ENCODE measurements around the gene ORC3.
A peak's percentile ranks its signal among the peaks of the same experiment; 100 is the strongest.
"Not testable (repeated sequence)": the region's sequence is repeated elsewhere in the genome, so short reads cannot be mapped to it uniquely, and the experiment has no call there.

The ORC3 gene

DNA sequence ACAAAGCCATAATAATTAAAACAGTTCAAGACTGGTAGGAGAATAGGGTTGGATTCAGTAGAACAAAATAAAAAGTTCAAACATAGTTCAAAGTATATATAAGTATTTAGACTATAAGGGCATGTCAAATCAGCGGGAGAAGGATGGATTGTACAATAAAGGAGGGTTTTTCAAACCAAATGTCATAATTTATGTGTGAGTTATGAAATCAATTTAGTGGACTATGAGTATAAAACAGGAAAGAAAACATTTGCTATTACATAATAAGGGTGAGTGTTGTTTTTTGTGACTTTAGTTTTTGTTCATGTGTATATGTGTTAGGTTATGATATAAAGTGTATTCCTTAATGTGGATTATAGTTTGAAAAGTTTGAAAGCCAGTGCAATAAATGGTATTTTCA is 10.6 kb downstream of the ORC3 start:
- DNase-seq (ENCODE audit: low spot score) = no peak

GRCh38 chr6:87606199-87606598 is 16.3 kb downstream of the ORC3 start:
- DNase-seq (ENCODE audit: low spot score) = no peak

DNA sequence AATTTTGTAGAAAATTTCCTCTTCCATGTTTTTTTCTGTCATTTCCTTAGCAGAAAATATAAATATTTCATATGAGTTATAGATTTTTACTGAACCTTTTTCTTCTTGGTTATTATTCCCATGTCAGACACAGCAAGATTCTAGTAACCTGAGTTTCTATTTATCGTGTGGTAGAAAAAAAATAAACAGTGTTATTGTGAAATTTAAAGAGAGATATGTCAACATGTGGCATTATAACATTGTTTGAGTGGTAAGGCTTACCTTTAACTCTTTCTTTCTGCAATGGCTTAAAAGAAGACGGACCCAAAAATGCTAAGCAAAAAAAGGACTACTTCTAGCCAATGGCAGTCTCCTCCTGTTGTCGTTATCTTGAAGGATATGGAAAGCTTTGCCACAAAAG is 18.9 kb downstream of the ORC3 start:
- DNase-seq (ENCODE audit: low spot score) = no peak

DNA sequence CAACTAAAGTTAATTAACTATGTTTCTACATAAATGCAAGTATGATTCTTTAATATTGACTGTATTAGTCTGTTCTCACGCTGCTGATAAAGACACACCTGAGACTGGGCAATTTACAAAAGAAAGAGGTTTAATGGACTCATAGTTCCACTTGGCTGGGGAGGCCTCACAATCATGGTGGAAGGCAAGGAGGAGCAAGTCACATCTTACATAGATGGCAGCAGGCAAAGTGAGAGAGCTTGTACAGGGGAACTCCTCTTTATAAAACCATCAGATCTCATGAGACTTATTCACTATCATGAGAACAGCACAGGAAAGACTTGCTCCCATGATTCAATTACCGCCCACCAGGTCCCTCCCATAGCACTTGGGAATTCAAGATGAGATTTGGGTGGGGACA is 23.1 kb downstream of the ORC3 start:
- not testable (repeated sequence) for DNase-seq (ENCODE audit: low spot score)

DNA sequence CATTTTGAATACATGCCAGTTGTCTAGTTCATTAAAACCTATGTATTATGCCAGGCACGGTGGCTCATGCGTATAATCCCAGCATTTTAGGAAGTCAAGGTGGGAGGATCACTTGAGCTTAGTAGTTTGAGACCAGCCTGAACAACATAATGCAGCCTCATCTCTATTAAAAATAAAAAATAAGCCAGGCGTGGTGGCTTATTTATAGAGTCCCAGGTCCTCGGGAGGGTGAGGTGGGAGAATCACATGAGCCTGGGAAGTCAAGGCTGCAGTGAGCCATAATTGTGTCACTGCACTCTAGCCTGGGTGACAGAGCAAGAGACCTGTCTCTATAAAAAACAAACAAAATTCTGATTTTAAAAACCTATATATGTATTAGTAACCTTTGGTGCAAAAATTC is 27.5 kb downstream of the ORC3 start:
- DNase-seq (ENCODE audit: low spot score) = no peak

DNA sequence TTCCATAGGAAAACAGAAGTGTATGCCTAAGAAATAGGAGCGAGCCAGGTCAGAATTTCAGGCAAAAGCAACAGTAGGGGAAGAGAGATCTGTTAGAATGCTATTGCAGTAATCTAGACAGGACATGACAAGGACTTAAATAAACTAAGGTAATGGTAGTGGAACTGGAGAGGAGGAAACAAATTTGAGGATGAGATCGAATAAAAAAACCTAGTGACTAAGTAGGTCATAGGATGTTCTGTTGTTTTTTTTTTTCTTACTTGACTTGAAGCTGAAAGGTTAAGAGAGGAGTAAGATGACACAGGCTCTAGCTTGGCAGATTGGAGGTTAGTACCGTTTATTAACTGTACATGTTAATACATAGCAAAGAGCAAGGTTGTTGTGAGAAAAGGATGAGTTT is 28.6 kb downstream of the ORC3 start:
- DNase-seq (ENCODE audit: low spot score) = no peak

DNA sequence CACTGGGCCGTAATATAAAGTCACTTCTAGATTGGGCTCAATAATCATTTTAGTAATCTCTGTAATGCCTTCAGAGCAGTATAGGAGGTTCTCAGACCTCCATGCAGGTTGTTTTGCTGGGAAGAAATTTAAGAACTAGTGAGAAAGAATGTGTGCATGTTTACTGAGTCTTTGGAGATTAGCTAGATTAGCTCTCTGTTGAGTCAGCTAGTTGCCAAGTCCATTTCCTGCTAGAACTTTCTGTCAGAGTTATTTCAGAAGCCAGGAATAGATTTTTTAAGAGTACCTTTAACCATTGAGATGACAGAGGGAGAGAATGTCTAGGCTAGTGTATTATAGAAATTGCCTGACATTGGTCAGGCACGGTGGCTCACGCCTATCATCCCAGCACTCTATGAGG is 33.3 kb downstream of the ORC3 start:
- DNase-seq (ENCODE audit: low spot score) = no peak

- no peak for DNase-seq (ENCODE audit: low spot score)
Measured at GRCh38 chr6:87628424-87628823, 38.5 kb downstream of the ORC3 start.

DNA sequence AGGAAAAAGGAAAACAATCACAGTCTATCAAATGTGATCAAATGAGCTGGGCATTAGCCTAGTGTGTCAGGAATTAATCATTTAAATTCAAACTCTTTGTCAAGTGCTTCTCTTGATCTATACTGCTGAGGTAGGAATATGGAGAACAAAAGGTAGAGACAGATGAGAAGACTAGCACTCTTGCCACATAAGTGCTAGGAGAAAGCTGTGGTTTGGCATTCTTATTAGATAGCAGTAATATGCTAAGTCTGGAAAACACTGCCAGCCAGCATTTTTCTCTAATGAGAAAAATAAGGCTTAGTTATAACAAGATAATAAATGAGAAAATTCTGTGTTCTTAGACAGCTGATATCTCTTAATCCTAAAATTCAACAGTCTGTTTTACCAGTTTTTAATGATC is 38.9 kb downstream of the ORC3 start:
- peak; percentile 7 for DNase-seq (ENCODE audit: low spot score)

GRCh38 chr6:87630746-87631145 is 40.8 kb downstream of the ORC3 start:
- DNase-seq (ENCODE audit: low spot score) = no peak

- no peak for DNase-seq (ENCODE audit: low spot score)
Measured at GRCh38 chr6:87633851-87634250, 43.9 kb downstream of the ORC3 start.

DNA sequence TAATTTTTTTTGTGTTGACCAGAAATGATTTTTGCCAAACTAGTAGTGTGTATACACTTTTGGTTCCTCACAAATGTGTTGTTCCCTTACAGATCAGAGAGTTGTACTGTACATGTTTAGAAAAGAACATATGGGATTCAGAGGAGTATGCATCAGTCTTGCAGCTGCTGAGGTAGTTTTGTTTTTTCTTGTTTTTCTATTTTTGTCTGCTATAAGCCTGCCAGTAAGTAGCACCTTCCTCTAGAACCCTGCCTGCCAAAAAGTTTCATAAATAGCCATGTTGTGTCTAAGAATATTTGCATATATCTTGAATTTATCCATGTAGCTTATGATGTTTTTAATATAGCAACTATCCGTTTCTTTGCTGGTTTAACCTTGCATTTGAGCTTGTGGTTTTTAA is 46.4 kb downstream of the ORC3 start:
- no peak for DNase-seq (ENCODE audit: low spot score)

DNA sequence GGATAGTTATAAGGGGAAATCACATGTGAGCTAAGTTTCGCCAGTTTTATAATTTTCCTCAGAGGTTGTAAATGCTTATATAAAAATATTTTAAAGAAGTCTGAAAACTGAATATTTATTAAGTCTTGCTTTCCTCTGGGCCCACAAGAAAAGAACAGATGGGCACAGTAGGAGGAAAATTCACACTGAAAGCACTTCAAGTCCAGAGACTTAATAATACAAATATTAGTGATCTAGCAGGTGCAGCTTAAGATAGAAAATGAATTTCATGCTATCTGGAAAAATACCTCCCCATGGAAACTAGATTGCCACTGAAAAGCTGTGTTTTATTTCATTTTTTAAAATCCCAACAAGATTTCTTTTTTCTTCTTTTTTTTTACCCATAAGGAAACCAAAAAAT is 47.2 kb downstream of the ORC3 start:
- no peak for DNase-seq (ENCODE audit: low spot score)

DNA sequence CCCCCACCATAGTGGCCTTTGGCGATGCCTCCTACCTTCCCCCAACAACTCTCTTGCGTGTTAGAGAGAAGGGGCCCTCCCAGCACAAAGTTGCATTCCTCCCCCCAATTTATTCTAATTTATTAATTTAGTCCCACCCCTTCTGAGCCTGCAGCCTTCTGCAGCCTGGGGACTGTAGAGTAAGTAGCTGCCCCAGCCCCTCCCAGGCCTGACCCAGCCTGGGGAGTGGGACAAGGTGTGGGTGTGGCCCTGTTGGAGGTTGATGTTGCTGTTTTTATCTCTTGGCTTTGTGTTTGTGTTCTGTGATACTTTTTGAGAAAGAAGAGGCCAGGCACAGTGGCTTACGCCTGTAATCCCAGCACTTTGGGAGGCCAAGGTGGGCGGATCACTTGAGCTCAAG is 49.4 kb downstream of the ORC3 start:
- DNase-seq (ENCODE audit: low spot score) = no peak

GRCh38 chr6:87641065-87641692 is 51.2 kb downstream of the ORC3 start:
- no peak for DNase-seq (ENCODE audit: low spot score)

DNA sequence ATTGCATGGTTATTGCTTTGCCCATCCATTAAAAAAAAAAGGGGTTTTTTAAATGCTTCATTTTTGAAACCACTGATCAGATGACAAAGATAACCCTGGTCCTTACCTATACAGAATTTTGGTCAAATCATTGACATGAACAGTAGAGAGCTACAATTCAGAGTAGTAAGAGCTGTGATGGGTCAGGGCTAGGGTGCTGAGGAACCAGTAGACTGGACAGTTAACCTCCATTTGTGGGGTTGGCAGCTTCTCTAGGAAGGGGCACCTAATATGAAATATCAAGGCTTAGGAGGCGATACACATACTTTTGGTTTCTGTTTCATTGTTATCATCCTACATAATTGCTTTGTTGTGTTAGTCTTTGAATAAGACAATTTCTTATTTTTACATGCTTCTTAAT is 55.1 kb downstream of the ORC3 start:
- DNase-seq (ENCODE audit: low spot score) = no peak

GRCh38 chr6:87653074-87653962 is 63.4 kb downstream of the ORC3 start:
- no peak for DNase-seq (ENCODE audit: low spot score)

GRCh38 chr6:87654122-87654521 is 64.2 kb downstream of the ORC3 start:
- no peak for DNase-seq (ENCODE audit: low spot score)

DNA sequence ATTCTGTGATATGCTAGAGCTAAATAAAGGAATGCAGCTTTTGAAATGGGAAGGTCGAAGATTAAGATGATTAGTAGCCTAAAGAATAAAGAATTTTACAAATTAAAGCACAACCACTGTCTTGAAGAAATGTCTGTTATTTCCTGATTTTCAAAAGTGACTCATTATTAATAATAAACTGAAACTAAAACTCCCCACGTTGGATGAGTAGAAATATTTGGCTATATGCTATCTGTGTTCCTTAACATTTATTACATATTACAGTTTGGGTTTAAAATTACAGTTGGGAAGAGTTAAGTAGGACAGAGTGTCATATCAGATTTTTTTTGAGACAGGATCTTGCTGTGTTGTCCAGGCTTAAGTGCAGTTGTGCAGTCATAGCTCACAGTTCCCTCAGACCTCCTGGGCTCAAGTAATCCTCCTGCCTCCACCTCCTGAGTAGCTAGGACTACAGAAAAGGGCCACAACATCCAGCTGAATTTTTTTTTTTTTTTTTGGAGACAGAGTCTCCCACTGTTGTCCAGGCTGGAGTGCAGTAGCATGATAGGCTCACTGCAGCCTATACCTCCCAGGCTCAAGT is 65.0 kb downstream of the ORC3 start:
- DNase-seq (ENCODE audit: low spot score) = no peak

- no peak for DNase-seq (ENCODE audit: low spot score)
Measured at GRCh38 chr6:87655824-87656223, 65.9 kb downstream of the ORC3 start.

DNA sequence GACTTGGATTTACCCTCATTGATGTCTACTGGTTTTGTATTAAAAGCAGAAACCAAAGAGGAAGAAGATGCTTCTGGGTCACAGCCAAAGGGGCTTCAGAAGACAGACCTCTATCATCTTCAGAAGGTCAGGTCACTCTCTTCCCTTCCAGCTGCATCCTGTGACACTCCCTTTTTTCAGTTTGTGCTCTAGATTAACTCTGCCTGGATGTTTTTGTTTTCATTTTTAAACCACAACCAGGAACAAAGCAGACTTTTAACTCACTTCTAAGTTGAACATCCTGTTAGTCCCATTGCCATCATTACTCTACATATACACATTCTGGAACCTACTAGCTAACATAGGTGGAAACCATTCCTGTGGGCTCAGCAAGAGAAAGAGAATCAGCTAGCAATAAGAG is 66.9 kb downstream of the ORC3 start:
- DNase-seq (ENCODE audit: low spot score) = no peak

GRCh38 chr6:87658516-87658915 is 68.6 kb downstream of the ORC3 start:
- DNase-seq (ENCODE audit: low spot score) = no peak

DNA sequence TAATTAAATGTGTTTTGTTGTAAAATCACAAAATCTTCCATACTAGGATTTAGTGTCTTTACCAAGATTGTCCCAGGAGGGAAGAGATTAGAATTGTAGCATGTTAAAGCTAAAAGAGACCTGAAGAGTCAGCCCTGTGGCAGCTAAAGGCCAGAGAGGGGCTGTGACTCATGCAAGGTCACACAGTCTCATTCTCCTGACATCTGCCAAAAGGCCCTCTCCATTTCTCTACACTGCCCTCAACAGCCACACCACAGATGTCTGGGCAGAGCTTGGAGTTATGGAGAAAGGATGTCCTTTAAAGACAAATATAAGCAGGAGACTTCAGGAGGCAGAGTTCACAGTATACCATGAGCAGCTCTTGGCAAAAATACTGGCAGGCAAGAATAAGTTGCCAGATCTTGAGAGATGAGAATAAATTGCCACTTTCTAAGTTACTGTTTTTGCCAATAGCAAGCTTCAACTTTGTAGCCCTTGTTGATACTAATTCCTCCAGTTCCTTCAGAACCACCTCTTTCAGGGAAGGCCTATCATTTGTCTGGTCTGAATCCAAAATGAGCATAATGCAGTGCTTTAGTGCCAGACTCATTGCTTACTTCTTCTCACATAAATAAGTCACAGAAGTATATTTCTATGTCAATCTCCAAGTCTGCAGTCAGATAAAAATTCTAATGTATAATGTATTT is 70.4 kb downstream of the ORC3 start:
- DNase-seq (ENCODE audit: low spot score) = peak; percentile 68
